NCI-H2081 treated with DMSO at 0.1 percent for 48 hours (cell line): ENCODE data around the gene MAPK8IP2.
"Not testable (repeated sequence)": the region's sequence is repeated elsewhere in the genome, so short reads cannot be mapped to it uniquely, and the experiment has no call there.

Source experiments
- DNase-seq: peaks from one replicate; lab custom pipeline; 2025; lab: John Stamatoyannopoulos, UW

The MAPK8IP2 gene

GRCh38 chr22:50635591-50635990, 35.0 kb downstream of the MAPK8IP2 start:
- DNase-seq, result no peak

GRCh38 chr22:50640296-50640695, 39.7 kb downstream of the MAPK8IP2 start:
- not testable (repeated sequence) for DNase-seq

GRCh38 chr22:50640857-50641647, 40.5 kb downstream of the MAPK8IP2 start:
- no peak for DNase-seq

DNA sequence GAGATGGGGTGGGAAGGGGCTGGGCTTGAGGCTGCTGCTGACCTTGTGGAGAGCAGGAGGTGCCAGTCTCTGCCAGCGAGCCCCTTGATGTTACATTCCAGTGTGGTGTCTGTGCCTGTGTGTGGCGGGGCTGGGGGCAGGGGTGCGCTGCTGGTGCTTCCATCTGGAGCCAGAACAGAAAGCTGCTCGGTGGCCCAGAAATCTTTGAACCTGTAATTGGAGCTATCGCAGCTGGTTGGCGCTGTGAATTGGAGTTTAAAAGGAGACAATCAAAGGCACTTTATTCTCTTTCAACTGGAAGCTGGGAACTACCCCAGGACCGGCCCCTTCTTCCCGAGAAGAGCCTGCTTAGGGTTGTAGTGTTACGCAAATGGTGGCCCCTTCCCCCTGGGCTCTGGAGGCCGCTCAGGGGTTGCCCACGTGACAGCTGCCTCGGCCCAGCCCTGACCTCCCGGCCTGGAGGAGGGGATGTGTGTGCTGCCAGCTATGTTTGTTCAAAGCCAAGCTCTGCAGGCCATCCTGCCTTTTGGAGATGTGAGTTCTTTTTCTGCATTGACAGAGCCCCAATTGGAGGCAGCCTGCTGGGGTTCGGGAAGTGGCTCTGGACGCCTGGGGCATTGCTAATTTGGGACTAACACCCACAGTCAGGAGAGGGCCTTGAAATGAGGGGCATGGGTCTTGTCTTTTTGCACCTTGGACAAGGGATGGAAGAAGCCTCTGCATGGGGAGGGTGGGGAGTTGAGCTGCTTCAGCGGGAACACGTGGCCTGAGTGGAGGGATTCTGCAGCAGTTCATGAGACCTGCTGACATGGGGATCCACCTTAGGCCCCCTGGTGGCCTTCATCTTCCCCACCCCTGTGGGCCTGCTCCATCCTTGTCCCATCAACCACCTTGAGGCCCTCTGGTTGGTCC, 41.4 kb downstream of the MAPK8IP2 start:
- DNase-seq, result no peak

- not testable (repeated sequence) for DNase-seq
These were observed 42.6 kb downstream of the MAPK8IP2 start for GRCh38 chr22:50643021-50643820.

- DNase-seq, result not testable (repeated sequence)
These were observed 43.2 kb downstream of the MAPK8IP2 start for GRCh38 chr22:50643821-50644101.

- DNase-seq, result no peak
These were observed 52.7 kb downstream of the MAPK8IP2 start for GRCh38 chr22:50653256-50653655.

DNA sequence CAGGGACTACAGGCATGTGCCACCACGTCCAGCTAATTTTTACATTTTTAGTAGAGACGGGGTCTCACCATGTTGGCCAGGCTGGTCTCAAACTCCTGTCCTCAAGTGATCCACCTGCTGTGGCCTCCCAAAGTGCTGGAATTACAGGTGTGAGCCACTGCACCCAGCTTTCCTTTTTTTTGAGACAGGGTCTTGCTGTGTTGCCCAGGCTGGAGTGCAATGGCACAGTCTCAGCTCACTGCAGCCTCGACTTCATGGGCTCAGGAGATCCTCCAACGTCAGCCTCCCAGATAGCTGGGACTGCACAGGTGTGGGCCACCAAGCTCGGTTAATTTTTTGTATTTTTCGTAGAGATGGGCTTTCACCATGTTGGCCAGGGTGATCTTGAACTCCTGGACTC, 54.1 kb downstream of the MAPK8IP2 start:
- not testable (repeated sequence) for DNase-seq

GRCh38 chr22:50656122-50657070, 55.8 kb downstream of the MAPK8IP2 start:
- no peak for DNase-seq

DNA sequence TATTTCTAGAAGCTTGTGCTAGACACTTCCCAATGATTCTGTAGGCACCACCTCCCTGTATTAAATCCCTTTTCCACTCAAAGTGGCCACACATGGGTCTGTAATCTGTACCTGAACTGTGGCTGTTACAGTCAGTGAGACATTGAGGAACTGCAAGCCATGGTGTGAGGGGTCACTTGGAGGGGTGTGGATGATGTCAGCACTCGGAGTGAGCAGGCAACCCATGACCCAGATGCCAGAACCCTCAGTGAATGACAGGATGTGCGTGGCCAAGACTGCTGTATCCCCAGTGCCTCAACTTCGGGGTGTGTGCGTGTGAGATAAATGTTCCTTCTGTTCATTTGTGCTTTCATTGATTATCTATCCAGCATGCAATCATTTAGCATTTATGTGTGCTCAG, 57.3 kb downstream of the MAPK8IP2 start:
- DNase-seq, result no peak

DNA sequence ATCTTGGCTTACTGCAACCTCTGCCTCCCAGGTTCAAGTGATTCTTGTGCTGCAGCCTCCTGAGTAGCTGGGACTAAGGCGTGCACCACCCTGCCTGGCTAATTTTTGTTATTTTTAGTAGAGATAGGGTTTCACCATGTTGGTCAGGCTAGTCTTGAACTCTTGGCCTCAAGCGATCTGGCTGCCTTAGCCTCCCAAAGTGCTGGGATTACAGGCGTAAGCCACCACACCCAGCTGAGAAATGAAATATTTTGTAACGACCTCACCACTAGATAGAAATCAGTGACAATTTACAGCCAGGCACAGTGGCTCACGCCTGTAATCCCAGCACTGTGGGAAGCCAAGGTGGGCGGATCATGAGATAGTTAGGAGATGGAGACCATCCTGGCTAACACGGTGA, 59.1 kb downstream of the MAPK8IP2 start:
- DNase-seq, result not testable (repeated sequence)

DNA sequence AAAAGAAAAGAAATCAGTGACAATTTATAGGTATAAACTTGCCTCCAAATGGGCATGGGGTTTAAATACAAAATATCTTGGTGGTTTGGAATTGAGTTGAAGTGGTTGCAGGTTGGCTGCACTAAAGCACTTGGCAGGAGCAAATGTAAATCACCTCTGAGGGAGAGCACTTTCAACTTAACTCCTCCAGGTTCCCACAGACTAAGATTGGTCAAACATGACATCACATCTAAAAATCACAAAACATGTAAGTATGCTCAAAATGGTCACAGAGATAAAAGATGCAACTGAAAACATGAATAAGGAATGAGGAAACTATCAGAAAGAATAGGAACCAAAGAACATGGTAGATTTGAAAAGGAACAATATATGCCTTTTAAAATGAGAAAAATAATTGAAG, 59.7 kb downstream of the MAPK8IP2 start:
- no peak for DNase-seq
